Measurements from ENCODE around the gene TOP2B. TPM values are rescaled to one million over a fixed set of nuclear protein-coding genes. Genes with fewer than 3 reads are reported as not detected.

Gene TOP2B
- total RNA-seq, 1 experiment from 2014 or later: 63.1 TPM

DNA sequence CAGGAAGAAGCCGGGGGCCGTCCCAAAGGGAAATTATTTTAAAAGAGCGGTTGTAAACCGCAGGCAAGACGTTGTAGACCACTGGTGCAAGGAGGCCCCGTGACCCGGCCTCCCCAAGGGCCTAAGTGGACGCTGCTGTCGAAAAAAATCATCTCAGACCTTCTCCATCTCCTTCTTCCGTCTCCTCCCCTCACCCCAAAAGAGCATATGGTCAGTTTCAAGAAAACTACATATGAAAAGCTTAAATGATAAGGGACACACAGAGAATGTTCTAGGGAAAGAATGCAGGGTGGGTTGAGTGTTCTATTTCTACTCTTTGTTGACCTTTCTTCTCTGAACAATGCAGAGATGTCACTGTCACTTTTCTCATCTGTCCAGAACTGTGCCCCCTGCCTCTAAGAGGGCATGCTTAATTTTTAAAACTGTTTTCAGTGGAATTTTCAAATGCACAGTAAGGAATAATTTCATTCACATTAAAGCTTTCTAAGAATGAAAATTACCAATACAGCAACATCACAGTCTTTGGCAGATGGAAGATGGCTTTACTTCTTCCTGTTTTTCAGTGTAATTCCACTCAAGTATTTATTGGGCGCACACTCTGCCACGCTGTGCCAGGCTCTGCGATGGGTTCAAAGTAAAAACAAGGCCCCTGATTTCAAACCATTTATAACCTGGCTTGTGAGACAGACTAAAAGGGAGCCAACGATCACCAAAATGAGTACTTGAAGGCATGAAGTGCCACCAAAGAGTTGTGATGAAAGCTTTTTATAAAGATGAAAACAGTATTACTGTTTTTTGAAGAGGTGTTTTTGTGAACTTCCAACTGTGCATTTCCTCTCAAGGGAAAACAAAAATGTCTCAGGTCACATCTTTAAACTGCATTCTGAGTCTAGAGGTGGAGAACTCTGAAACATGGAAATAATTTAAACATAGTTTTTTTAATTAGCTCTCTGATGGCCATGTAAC is 891 bp upstream of the TOP2B start:
- CTCF ChIA-PET: no interaction called here

DNA sequence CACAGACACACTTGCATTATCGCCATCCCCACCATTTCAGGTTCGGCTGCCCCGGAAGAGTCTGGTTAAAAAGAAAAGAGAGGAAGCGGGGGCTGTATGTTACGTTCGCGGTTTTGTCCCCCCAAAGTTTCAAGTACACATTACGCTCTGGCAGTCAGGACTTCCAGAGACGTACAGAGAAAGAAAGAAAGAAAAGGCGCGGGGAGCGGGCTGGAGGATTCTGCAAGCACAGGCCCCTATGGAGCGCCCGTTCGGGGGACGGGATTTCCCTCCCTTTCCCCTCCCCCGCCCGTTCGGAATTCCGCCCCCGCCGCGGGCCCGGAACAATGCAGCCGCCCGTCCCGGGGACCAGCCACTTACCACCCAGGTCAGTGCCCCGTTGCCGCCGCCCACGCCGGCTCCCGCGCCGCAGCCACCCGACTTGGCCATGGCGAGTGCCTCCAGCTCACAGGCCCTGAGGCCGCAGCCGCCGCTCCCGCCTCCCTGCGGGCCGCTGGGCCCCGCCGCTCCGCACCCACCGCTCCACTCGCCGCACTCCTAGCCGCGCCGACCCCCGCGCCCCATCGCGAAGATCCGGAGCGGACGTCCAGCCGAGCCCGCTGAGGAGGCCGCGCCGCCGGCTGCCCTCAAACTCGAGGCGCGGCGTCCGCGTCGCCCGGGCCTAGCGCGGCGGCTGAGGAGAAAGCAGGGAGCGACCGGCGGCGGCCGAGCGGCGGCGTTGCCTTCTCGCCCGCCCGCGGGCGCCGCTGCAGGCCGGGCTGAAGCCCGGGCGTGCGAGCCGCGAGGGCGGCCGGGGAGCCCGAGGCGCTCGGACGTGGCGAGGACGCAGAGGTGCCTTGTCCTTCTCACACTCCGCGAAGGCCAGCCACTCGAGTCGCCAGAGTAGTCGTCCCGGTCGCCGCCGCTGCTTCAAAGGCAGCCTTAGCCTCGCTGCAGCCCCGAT is 567 bp downstream of the TOP2B start:
- ATAC-seq (peak; percentile 68), DNase-seq (ENCODE audit: low read depth, low spot score) (no peak)
- Histone ChIP-seq H3K4me3 (ENCODE audit: low read depth in 2 of 2, low read length in 2 of 2) (peak overlapping the region; percentile 56 to 81), H3K4me1 (ENCODE audit: control insufficient read depth, insufficient read depth, low read length) (peaks cover 17% of the 10 kb centered on the region), H3K27me3 (ENCODE audit: control insufficient read depth, insufficient read depth, low read length) (no peaks in the 10 kb centered on the region), H3K36me3 (ENCODE audit: control insufficient read depth, insufficient read depth, low read length) (no peaks in the 10 kb centered on the region), H3K27ac (ENCODE audit: low read length) (peak overlapping the region; percentile 70), H3K9me3 (ENCODE audit: control insufficient read depth, insufficient read depth, low read depth, low read length) (no peaks in the 10 kb centered on the region)
- in situ Hi-C loops (cut with HindIII; ENCODE audit: low pct_unique_long_range_greater_than_20kb, low sequenced_read_pairs) (no loop called here), intact Hi-C loops (cut with micrococcal nuclease; ENCODE audit: unreplicated experiment) (no loop called here)
- POLR2A ChIA-PET: interaction anchor here (0.6 kb wide), 1 partner anchor 117 kb away, joined by 3 read pairs; no protein-coding TSS in a partner anchor
- CTCF ChIA-PET: no interaction called here
- BruUV-seq (replicated peaks): TSS peak; percentile 71
- TF ChIP-seq TCF7L2 (IDR thresholded peaks at IDR 0.05; ENCODE audit: low read depth, low read length) (no peak), SIN3A (IDR thresholded peaks at IDR 0.05; ENCODE audit: borderline replicate concordance, insufficient read depth, low read depth, low read length) (no peak), POLR2AphosphoS5 (IDR thresholded peaks at IDR 0.05; ENCODE audit: low read depth, low read length) (no peak)
- TF ChIP-seq, protein P1, sequence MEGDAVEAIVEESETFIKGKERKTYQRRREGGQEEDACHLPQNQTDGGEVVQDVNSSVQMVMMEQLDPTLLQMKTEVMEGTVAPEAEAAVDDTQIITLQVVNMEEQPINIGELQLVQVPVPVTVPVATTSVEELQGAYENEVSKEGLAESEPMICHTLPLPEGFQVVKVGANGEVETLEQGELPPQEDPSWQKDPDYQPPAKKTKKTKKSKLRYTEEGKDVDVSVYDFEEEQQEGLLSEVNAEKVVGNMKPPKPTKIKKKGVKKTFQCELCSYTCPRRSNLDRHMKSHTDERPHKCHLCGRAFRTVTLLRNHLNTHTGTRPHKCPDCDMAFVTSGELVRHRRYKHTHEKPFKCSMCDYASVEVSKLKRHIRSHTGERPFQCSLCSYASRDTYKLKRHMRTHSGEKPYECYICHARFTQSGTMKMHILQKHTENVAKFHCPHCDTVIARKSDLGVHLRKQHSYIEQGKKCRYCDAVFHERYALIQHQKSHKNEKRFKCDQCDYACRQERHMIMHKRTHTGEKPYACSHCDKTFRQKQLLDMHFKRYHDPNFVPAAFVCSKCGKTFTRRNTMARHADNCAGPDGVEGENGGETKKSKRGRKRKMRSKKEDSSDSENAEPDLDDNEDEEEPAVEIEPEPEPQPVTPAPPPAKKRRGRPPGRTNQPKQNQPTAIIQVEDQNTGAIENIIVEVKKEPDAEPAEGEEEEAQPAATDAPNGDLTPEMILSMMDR (IDR thresholded peaks at IDR 0.05): no peak
- TF ChIP-seq, protein P2, sequence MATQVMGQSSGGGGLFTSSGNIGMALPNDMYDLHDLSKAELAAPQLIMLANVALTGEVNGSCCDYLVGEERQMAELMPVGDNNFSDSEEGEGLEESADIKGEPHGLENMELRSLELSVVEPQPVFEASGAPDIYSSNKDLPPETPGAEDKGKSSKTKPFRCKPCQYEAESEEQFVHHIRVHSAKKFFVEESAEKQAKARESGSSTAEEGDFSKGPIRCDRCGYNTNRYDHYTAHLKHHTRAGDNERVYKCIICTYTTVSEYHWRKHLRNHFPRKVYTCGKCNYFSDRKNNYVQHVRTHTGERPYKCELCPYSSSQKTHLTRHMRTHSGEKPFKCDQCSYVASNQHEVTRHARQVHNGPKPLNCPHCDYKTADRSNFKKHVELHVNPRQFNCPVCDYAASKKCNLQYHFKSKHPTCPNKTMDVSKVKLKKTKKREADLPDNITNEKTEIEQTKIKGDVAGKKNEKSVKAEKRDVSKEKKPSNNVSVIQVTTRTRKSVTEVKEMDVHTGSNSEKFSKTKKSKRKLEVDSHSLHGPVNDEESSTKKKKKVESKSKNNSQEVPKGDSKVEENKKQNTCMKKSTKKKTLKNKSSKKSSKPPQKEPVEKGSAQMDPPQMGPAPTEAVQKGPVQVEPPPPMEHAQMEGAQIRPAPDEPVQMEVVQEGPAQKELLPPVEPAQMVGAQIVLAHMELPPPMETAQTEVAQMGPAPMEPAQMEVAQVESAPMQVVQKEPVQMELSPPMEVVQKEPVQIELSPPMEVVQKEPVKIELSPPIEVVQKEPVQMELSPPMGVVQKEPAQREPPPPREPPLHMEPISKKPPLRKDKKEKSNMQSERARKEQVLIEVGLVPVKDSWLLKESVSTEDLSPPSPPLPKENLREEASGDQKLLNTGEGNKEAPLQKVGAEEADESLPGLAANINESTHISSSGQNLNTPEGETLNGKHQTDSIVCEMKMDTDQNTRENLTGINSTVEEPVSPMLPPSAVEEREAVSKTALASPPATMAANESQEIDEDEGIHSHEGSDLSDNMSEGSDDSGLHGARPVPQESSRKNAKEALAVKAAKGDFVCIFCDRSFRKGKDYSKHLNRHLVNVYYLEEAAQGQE (IDR thresholded peaks at IDR 0.05; ENCODE audit: insufficient read depth in 1 of 2, low read depth in 2 of 2, low read length in 1 of 2): no peak

More for the DNA sequence above, 891 bp upstream of the TOP2B start:
- no TSS peak for BruUV-seq (replicated peaks)
- TF ChIP-seq TCF7L2 (IDR thresholded peaks at IDR 0.05; ENCODE audit: low read depth, low read length) (no peak), POLR2AphosphoS5 (IDR thresholded peaks at IDR 0.05; ENCODE audit: low read depth, low read length) (no peak), SIN3A (IDR thresholded peaks at IDR 0.05; ENCODE audit: borderline replicate concordance, insufficient read depth, low read depth, low read length) (no peak)
- TF ChIP-seq, protein P2 (IDR thresholded peaks at IDR 0.05; ENCODE audit: insufficient read depth in 1 of 2, low read depth in 2 of 2, low read length in 1 of 2): no peak
- TF ChIP-seq, protein P1 (IDR thresholded peaks at IDR 0.05): no peak
- DNase-seq (ENCODE audit: low read depth, low spot score): no peak
- intact Hi-C loops (cut with micrococcal nuclease; ENCODE audit: unreplicated experiment): no loop called here
- peak overlapping the region; percentile 70 for H3K27ac ChIP-seq (ENCODE audit: low read length)
- ATAC-seq: no peak
- H3K4me1 ChIP-seq (ENCODE audit: control insufficient read depth, insufficient read depth, low read length): peaks cover 17% of the 10 kb centered on the region
- H3K36me3 ChIP-seq (ENCODE audit: control insufficient read depth, insufficient read depth, low read length): no peaks in the 10 kb centered on the region
- H3K4me3 ChIP-seq (ENCODE audit: low read depth in 2 of 2, low read length in 2 of 2): peak overlapping the region; percentile 56 to 81
- in situ Hi-C loops (cut with HindIII; ENCODE audit: low pct_unique_long_range_greater_than_20kb, low sequenced_read_pairs): no loop called here
- H3K27me3 ChIP-seq (ENCODE audit: control insufficient read depth, insufficient read depth, low read length): no peaks in the 10 kb centered on the region
- POLR2A ChIA-PET: no interaction called here
- no peaks in the 10 kb centered on the region for H3K9me3 ChIP-seq (ENCODE audit: control insufficient read depth, insufficient read depth, low read depth, low read length)

All from Panc1 (cell line).